ENCODE measurements around the gene ADCY3.

ADCY3 gene

DNA sequence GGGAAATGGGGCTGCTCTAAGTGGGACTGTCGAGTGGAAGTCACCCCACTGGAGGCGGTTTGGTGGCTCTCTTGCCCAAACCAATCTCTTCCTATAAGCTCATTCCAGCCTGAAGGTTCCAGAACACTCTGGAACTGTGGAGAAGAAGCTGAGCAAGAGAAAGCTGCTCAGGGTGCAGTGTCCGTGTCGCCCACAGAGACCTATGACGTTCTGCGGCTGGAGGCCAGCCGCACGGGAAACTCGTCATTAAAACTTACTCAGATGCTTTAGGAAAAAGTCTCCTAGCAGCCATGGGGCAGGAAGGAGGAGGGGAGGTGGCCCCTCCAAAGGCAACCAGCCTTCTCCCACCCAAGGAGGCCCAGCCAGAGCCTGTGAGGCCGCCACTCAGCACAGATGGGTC, 41.7 kb downstream of the ADCY3 start:
- in situ Hi-C loops (cut with HindIII; ENCODE audit: low sequenced_read_pairs): no loop called here

DNA sequence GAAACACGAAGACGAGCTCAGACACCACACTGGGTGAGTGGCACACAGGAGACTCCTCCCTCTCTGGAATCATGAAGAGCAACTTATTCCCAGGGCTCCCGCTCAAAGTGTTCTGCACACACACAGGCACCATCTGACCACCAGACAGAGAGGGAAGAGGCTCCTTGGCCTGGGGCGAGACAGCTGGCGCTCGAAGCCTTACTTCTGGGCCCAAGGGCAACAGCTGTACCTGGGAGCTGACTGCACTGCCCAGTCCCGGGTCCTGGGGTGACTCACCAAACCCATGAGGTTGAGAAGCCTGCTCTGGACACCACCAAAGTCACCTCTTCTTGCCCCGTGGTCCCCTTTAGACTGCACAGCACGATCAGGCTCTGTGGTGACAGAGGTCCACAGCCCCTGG, 42.4 kb downstream of the ADCY3 start:
- in situ Hi-C loops (cut with HindIII; ENCODE audit: low sequenced_read_pairs): no loop called here

DNA sequence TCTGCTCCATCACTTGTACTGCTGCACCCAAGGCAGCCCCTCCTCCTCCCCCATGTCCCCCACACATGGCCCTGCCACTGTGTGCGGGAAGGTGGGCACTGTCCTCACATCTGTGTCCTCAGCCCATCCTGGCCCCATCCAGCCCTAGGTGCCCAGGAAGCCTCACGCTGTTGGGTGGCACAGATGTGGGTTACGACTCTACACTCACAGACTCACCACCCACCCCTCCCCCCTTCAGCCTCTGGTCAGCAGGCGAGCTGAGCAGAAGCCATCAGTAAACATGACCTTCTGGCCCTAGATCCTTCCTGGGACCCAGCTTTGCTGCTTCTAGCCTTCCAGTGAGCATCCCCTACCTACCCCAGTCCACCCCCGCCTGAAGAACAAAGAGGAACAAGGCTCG, 43.0 kb downstream of the ADCY3 start:
- in situ Hi-C loops (cut with HindIII; ENCODE audit: low sequenced_read_pairs): no loop called here

DNA sequence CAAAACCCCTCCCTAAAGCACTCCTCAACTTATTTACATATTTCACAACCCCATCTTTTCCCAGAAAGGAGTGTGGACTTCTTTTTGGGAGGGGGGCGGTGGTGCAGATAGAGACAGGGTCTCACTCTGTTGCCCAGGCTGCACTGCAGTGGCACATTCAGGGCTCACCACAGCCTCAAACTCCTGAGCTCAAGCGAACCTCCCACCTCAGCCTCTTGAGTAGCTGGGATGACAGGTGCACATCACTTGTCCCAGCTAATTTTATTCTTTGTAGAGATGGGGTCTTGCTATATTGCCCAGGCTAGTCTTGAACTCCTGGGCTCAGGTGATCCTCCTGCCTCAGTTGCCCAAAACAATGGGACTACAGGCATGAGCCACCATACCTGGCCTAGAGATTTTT, 44.1 kb downstream of the ADCY3 start:
- in situ Hi-C loops (cut with HindIII; ENCODE audit: low sequenced_read_pairs): no loop called here

DNA sequence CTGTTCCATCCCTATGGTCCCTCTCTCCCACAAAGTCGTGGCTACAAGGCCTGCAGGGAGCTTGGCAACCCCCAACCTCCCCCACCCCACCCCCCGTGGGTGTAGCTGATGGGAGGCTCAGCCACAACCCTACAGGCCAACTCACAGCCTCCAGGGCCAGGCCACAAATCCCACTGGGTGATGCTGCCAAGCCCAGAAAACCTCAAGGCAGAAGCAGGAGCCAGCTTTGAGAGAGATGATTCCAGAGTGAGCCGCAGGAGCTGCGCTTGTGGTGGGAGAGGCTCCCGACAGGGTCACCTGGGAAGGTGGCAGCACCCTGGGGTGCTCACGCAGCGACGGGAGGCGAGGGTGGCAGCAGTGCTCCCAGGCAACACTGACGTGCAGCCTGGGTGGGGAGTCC, 44.8 kb downstream of the ADCY3 start:
- in situ Hi-C loops (cut with HindIII; ENCODE audit: low sequenced_read_pairs): no loop called here

DNA sequence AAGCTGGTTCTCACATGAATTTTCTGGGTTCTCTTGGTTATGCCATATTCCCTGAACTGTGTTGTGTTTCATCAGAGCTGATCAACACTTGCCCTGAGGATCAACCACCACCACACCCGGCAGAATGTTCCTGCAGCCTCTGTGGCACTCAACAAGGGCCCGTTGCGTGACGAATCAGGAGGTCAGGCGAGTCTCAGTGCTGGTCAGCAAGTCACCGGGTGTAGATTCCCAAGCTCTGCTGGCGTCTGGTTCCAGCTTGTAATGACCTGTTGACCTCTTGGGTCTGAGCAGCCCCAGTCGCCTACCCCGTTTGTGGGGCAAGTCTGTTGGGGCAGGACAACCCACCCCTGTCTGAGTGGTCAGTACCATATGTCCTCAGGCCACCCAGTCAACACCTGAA, 46.0 kb downstream of the ADCY3 start:
- in situ Hi-C loops (cut with HindIII; ENCODE audit: low sequenced_read_pairs): no loop called here

DNA sequence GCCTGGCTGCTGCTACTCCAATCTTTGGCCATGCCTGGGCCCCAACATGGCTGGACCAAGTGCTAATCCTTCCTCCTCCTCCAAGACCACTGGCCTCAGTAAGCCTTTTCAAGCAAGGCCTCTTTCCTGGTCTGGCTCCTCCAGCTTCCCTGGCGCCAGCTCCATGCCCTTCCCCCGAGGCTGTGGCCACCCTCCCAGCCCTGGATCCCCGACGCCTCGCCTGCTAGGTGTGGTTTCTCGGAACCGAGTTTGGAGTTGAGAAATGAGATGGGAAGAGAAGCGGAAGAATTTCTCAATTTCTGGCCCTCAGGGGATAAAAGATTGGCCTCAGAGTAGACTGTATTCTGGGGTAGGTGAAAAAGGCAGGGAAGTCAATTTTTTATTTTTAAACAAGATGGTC, 46.4 kb downstream of the ADCY3 start:
- in situ Hi-C loops (cut with HindIII; ENCODE audit: low sequenced_read_pairs): no loop called here

DNA sequence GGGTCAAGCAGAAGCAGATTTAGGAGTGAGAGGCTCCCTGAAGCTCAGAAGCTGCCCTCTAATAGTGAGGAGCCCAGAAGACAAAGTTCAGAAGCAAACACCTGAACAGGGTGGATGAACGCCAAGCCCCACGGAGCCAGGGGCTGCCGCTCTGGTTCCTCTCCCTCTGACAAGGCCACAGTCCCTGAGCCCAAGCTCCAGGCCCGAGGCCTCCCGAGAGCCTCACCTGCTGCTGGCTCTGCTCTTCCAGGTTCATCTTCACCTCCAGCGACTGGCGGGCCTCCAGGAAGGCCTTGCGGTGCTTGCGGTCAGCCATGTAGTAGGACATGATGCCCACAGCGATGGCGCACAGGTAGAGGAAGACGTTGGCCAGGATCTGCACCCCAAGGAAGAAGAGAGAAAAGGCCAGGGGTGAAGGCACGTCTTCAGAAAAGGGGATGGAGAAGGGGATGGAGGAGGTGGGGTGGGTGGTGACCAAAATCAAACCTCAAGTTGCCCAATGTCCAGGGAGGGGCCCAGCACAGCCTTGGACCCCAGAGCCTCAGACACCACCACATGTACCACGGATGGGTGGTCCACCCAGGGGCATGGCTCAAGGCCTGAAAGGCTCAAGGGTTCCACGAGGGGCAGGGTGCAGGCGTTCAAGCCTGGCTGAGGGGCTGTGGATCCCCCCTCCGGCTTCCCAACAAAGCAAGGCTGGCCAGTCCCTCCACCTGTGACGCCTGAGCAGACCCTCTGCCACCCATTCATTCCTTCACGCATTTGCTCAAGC, 47.5 kb downstream of the ADCY3 start:
- in situ Hi-C loops (cut with HindIII; ENCODE audit: low sequenced_read_pairs): no loop called here

DNA sequence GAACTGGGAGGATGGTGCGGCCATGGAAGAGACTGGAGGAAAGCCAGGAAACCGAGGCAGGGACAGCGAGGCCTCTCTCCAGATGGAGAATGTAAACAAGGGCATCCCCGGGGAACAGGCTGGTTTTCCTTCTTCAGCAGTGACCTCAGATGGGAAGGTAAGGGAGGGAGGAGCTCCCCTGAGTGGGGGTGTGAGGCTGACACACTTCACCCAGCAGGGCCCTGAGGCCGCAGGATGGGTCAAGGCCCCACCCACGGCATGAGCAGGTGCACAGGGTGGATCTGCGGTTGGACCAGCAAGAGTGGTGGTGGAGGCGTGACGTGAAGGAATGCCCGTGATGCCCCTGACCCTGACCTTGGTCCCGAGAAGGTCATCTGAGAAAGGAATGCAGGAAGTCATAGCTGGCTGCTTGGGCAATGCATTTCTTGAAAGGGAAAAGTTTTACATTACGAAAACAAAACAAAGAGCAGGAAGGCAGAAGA, 48.1 kb downstream of the ADCY3 start:
- in situ Hi-C loops (cut with HindIII; ENCODE audit: low sequenced_read_pairs): no loop called here

DNA sequence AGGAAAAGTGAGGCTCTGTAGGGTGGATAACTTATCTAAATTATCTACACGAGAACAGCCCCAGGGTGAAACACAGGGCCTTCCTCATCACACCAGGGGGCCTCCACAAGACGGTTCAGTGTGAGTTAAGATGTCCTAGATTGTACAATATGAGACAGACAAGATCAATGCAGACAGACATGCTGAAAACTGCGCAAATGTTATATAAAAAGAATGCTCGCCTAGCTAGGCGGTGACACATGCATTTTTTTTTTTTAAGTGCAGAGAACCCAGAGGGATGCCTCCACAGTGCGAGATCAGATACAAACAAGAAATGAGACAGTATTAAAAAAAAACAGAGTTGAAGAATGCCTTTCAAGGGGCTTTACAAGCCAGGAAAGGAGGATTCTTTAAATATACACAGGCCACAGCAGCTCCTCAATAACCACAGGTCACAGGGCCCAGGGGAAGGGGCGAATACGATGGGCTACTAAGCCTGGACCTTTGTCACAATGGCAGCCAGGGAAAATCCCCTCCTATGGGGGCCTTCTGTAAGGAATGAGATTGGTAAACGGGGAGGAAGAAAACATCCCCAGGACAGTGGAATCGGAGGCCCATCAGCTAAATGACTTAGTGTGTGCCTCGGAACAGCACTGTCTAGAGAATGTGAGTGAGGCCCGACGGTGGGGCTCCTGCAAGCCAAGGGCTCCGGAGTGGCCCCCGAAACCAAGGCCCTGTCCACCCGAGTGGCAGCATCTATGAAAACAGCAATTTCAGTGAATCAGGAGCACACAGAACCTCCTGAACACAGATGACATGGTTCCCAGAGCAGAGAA, 48.9 kb downstream of the ADCY3 start:
- in situ Hi-C loops (cut with HindIII; ENCODE audit: low sequenced_read_pairs): no loop called here

DNA sequence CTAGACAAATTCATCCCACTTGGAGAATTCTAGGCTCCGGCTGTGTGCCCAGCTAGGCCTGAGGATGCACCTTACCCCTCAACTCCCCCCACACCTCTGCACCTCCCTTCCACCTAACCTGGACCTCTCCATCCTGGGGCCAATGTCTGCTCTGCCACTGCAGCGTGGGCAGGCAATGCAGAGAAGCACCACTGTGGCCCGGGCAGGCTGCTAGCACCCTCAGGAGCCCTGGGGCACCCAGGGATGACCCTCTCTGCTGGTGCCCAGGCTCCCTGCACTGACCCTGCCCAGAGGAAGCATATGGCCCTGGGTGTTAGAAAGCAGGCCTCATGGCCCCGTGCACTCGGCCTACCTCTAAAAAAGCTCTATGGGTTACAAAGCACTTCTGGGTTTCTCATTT, 49.6 kb downstream of the ADCY3 start:
- in situ Hi-C loops (cut with HindIII; ENCODE audit: low sequenced_read_pairs): no loop called here

DNA sequence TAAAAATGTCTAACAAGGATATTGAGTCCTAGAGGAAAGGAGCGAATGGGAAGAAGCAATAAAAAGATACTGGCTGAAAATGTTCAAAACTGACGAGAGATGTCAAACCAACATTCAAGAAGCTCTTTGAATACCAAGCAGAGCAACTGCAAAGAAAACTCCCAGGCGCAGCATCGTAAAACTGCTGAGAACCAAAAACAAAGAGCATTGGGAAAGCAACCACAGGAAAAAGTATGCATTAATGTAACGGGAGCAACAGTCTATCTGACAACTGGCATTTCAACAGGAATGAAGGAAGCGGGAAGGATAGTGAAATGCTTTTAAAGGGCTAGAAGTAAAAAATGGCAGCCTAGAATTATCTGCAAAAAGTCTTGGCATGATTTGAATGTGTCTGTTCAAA, 53.1 kb downstream of the ADCY3 start:
- in situ Hi-C loops (cut with HindIII; ENCODE audit: low sequenced_read_pairs): no loop called here

DNA sequence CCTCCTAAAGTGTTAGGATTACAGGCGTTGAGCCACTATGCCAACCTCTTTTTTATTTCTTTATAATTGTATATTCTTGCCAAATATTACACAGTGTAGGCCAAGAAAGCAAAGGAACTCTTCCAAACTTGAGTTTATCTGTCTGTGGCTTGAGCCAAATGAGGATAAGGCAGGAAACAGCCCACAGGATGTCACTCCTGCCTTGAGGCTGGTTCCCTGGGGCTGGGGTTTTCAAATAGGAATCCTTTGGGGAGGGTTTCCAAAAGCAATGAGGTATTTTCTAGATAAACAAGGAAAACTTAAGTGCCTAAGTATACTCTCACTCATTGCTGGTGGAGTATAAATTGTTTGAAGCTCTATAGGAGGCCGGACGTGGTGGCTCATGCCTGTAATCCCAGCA, 56.4 kb downstream of the ADCY3 start:
- in situ Hi-C loops (cut with HindIII; ENCODE audit: low sequenced_read_pairs): no loop called here

DNA sequence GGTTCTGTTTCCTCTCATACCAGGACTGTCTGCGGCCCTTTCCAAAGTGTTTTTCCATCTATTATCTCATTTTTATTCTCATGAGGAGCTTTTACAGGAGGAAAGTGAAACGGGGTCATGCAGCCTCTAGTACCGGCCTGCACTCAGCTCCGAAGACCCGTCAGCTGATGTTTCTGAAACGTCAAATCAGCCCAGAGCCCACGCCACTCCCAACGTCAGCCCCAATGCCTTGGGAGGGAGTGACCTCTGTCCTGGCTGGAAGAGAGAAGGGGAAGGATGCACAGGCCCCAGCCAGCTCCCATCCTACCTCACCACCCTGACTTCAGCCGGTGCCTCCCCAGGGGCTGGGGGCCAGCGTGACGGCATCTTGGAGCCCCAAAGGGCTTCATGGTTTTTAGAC, 58.5 kb downstream of the ADCY3 start:
- in situ Hi-C loops (cut with HindIII; ENCODE audit: low sequenced_read_pairs): no loop called here

DNA sequence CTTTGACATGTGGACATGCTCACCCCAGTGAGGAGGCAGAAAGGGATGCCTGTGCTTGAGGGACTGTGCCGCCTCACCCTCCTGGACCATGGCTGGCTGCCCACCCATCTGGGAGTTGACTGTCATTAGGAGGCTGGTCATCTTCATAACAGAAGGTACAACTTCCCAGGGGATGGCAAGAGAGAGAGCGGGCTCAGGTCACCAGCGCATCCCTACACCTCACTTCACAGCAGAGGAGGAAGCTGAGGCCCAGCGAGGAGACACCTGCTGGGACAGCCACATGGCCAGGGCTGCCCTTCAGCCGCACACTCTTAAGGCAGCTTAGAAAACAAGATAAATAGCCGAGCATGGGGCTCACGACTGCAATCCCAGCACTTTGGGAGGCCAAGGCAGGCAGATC, 59.4 kb downstream of the ADCY3 start:
- in situ Hi-C loops (cut with HindIII; ENCODE audit: low sequenced_read_pairs): no loop called here

DNA sequence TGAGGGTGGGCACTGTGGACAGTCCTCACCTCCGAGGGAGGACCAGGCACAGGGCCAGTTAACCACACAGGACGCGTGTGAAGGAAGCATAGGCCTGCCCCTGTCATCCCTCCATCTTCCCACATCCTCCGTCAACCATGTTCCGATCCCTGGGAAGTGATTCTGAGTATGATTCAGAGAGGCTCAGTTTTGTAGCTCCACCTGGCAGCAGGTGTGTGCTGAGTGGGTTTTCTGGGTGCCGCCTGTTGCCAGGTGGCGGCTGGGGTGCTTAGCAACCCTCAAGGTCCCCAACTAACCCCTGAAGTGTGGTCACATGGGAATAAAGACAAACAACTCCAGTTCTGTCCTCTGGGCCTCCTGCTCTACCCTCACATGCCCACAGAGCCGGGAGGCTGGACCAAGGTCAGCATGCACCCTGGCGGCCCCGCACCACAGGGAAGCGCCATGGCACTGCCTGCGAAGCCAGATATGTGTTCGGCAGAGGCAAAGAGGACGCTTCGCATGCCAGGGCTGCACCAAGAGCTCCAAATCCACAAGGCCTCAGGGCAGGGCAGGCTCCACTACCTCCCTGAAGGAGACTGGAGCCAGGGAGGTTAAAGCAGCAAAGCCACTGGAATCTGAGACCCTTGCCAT, 60.0 kb downstream of the ADCY3 start:
- in situ Hi-C loops (cut with HindIII; ENCODE audit: low sequenced_read_pairs): no loop called here

DNA sequence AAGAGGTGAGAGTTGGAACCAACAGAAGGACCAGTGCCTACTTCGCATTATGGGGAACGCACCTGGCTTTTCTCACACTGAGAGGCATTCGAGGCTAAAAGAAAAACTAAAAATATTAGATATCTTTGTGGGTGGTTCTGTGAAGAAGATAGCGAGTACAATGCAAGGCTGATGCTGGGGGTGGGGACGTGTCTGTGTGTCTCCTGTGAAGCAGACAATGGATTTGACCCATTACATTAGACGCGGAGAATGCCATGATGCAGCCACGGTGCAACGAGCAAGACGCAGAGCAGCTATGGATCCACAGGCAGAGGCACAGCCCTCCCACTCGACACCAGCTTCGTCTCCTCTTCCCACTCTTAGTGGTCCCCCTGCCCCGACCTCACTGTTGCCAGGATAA, 61.0 kb downstream of the ADCY3 start:
- in situ Hi-C loops (cut with HindIII; ENCODE audit: low sequenced_read_pairs): no loop called here

DNA sequence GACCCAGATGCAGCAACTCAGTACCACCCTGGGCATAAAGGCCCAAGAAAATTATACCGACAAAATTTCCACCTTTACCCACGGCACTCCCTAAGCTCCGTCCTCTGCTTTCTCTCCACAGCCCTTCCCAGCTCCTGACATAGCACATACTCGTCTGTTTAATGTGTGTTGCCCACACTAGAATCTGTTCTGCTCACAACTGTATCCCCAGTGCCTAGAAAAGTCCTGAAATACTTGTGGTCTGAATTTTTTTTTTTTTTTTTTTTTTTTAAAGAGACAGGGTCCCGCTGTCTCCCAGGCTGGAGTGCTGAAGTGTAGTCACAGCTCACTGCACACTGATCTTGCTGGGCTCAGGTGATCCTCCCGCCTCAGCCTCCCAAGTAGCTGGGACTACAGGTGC, 62.3 kb downstream of the ADCY3 start:
- in situ Hi-C loops (cut with HindIII; ENCODE audit: low sequenced_read_pairs): no loop called here

DNA sequence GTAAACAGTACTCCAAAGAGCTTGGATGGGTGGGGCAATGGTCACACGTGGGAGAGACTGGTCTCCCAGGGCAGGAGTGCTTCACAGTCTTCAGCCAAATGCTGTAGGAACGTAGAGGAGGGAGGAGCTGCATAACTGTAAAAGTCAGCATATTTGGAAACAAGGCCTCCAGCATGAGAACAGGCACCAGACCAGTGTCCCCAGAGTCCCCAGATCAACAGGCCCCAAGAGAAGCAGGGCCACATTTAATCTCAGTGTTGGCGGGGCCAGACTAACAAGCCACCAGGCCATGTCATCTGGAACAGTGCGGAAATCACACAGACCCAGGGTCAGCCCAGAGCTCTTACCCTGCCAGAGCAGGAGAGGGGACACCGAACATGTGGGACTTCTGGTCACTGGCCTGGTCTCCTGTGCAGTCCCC, 63.2 kb downstream of the ADCY3 start:
- in situ Hi-C loops (cut with HindIII; ENCODE audit: low sequenced_read_pairs): no loop called here

DNA sequence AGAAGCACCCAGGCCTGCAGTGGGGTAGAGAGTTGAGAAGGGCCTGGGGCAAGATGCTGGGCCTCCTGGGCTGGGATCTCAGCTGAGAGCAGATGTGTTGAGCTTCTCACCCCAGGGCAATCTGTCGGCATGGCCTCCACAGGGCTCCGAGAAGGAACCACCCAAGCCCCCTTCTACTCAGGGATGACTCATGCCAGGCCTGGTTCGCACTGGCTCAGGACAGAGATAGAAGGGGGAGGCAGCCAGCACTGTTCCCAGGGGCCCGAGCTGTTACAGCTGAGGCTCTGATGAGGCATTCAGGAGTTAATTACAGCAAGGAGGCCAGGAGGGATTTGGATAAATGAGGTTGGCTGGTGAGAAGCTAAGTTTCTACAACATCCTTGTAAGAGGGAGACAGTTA, 64.3 kb downstream of the ADCY3 start:
- in situ Hi-C loops (cut with HindIII; ENCODE audit: low sequenced_read_pairs): no loop called here

DNA sequence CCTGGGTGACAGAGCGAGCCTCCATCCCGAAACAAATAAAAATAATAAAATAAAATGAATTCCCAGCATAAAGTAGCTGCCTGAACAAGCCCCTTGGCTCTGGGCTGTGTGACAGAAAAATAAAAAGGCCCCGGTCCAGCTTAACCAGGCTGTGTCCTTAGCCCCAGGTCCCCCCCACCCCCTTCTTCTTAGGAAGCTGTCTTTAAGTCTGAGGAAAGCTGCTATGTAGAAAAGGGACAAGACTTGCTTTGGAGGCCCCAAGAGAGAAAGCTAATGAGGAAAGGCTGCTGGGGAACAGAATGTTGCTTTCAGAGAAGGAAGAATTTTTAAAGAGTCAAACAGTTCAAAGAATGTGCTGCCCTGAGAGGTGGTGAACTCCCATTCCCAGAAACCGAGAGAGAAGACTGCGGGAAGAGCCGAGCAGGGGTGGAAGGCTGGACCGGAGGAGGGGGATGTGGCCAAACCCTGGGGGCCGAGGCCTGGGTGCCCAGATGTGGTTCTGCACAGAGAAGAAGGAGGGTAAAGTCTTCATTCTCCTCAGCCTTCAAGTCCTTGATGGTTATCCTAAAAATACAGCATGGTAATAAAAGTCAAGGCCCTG, 64.9 kb downstream of the ADCY3 start:
- in situ Hi-C loops (cut with HindIII; ENCODE audit: low sequenced_read_pairs): no loop called here
